ENCODE data around the gene CREB5.
"Not testable (repeated sequence)": the region's sequence is repeated elsewhere in the genome, so short reads cannot be mapped to it uniquely, and the experiment has no call there.

CREB5 gene

GRCh38 chr7:28595076-28595475 is 182.8 kb downstream of the CREB5 start:
- H3K36me3 ChIP-seq (ENCODE audit: control insufficient read depth, insufficient read depth, low read length) = no peaks in the 10 kb centered on the region
- H3K27me3 ChIP-seq (replicated peaks; ENCODE audit: control insufficient read depth, insufficient read depth, low read length) = no peaks in the 10 kb centered on the region
- no peak for DNase-seq (ENCODE audit: extremely low read depth, insufficient read length)
- H3K4me3 ChIP-seq (replicated peaks; ENCODE audit: low read depth, low read length) = no peak overlapping the region
- TF ChIP-seq CTCF (IDR thresholded peaks at IDR 0.05; ENCODE audit: insufficient read depth, low read length, poor library complexity, severe bottlenecking) = no peak

- no peaks in the 10 kb centered on the region for H3K36me3 ChIP-seq (ENCODE audit: control insufficient read depth, insufficient read depth, low read length)
- H3K4me3 ChIP-seq (replicated peaks; ENCODE audit: low read depth, low read length) = no peak overlapping the region
- no peak for TF ChIP-seq CTCF (IDR thresholded peaks at IDR 0.05; ENCODE audit: insufficient read depth, low read length, poor library complexity, severe bottlenecking)
- DNase-seq (ENCODE audit: extremely low read depth, insufficient read length) = no peak
- no peaks in the 10 kb centered on the region for H3K27me3 ChIP-seq (replicated peaks; ENCODE audit: control insufficient read depth, insufficient read depth, low read length)
Observed at GRCh38 chr7:28595801-28596200, 183.5 kb downstream of the CREB5 start.

GRCh38 chr7:28596245-28596935 is 184.1 kb downstream of the CREB5 start:
- no peak for TF ChIP-seq CTCF (IDR thresholded peaks at IDR 0.05; ENCODE audit: insufficient read depth, low read length, poor library complexity, severe bottlenecking)
- Histone ChIP-seq H3K27me3 (replicated peaks; ENCODE audit: control insufficient read depth, insufficient read depth, low read length) (no peaks in the 10 kb centered on the region), H3K4me3 (replicated peaks; ENCODE audit: low read depth, low read length) (no peak overlapping the region), H3K36me3 (ENCODE audit: control insufficient read depth, insufficient read depth, low read length) (no peaks in the 10 kb centered on the region)
- DNase-seq (ENCODE audit: extremely low read depth, insufficient read length) = no peak

GRCh38 chr7:28597284-28597683 is 185.0 kb downstream of the CREB5 start:
- H3K36me3 ChIP-seq (ENCODE audit: control insufficient read depth, insufficient read depth, low read length) = no peaks in the 10 kb centered on the region
- DNase-seq (ENCODE audit: extremely low read depth, insufficient read length) = no peak
- no peaks in the 10 kb centered on the region for H3K27me3 ChIP-seq (replicated peaks; ENCODE audit: control insufficient read depth, insufficient read depth, low read length)
- H3K4me3 ChIP-seq (replicated peaks; ENCODE audit: low read depth, low read length) = no peak overlapping the region
- no peak for TF ChIP-seq CTCF (IDR thresholded peaks at IDR 0.05; ENCODE audit: insufficient read depth, low read length, poor library complexity, severe bottlenecking)

- not testable (repeated sequence) for DNase-seq (ENCODE audit: extremely low read depth, insufficient read length); H3K27me3 ChIP-seq (replicated peaks; ENCODE audit: control insufficient read depth, insufficient read depth, low read length); H3K36me3 ChIP-seq (ENCODE audit: control insufficient read depth, insufficient read depth, low read length); H3K4me3 ChIP-seq (replicated peaks; ENCODE audit: low read depth, low read length)
Observed at GRCh38 chr7:28598037-28598436, 185.7 kb downstream of the CREB5 start.

- Histone ChIP-seq H3K36me3 (ENCODE audit: control insufficient read depth, insufficient read depth, low read length) (no peaks in the 10 kb centered on the region), H3K4me3 (replicated peaks; ENCODE audit: low read depth, low read length) (no peak overlapping the region), H3K27me3 (replicated peaks; ENCODE audit: control insufficient read depth, insufficient read depth, low read length) (no peaks in the 10 kb centered on the region)
- no peak for TF ChIP-seq CTCF (IDR thresholded peaks at IDR 0.05; ENCODE audit: insufficient read depth, low read length, poor library complexity, severe bottlenecking)
- DNase-seq (ENCODE audit: extremely low read depth, insufficient read length) = no peak
Observed at GRCh38 chr7:28598586-28598985, 186.3 kb downstream of the CREB5 start.

Data from GM06990 (cell line).